Skeletal muscle tissue (tissue), 4 donors: ENCODE data around the gene LAMTOR2. TPM values are rescaled to one million over a fixed set of nuclear protein-coding genes. Genes with fewer than 3 reads are reported as not detected.

Source experiments
- H3K27ac ChIP-seq: one replicate; pipeline ENCODE4 v1.7.0; 2013; ENCODE audit warnings: mild to moderate bottlenecking, low read depth, low read length, inconsistent platforms
- H3K27me3 ChIP-seq, 3 donors: one replicate each; pipeline ENCODE4 v1.7.0; 2013; ENCODE audit warnings: low read length in 3 of 3; ENCODE audit not compliant: control insufficient read depth in 3 of 3, insufficient read depth in 3 of 3
- H3K36me3 ChIP-seq, 3 donors: one replicate each; pipeline ENCODE4 v1.7.0; 2013; ENCODE audit warnings: low read length in 3 of 3; ENCODE audit not compliant: control insufficient read depth in 3 of 3, insufficient read depth in 3 of 3
- H3K4me1 ChIP-seq, 3 donors: one replicate each; pipeline ENCODE4 v1.7.0; 2013; ENCODE audit warnings: low read length in 3 of 3, mild to moderate bottlenecking in 3 of 3; ENCODE audit not compliant: control insufficient read depth in 3 of 3, insufficient read depth in 3 of 3
- H3K4me3 ChIP-seq, 3 donors: one replicate each; pipeline ENCODE4 v1.7.0; 2013; ENCODE audit warnings: low read length in 3 of 3
- H3K9ac ChIP-seq, 3 donors: one replicate each; pipeline ENCODE4 v1.7.0; 2013; ENCODE audit warnings: low read length in 3 of 3, mild to moderate bottlenecking in 3 of 3, moderate library complexity in 2 of 3, low read depth in 1 of 3
- H3K9me3 ChIP-seq, 3 donors: one replicate each; pipeline ENCODE4 v1.7.0; 2013; ENCODE audit warnings: low read length in 3 of 3; ENCODE audit not compliant: control insufficient read depth in 3 of 3
- total RNA-seq: library from RNA; depleted of rRNA; stranded (reverse); fragments of >200 nt; gene quantifications from one replicate; pipeline ENCODE4 v1.2.3, GENCODE V29; 2014
- donor health status: Osteomylitis.

The LAMTOR2 gene
- total RNA-seq, 1 donor from 2014 or later: 35.0 TPM

- no peaks in the 10 kb centered on the region for H3K36me3 ChIP-seq
- no peaks in the 10 kb centered on the region for H3K9me3 ChIP-seq
- H3K4me3 ChIP-seq: peak overlapping the region in 2 of 3 donors; percentile 35 to 38
- no peaks in the 10 kb centered on the region for H3K27me3 ChIP-seq
- peak overlapping the region; percentile 53 to 73 (median 60) for H3K9ac ChIP-seq
- peaks cover 69 to 74% (median 70%) of the 10 kb centered on the region in 3 donors for H3K4me1 ChIP-seq
- H3K27ac ChIP-seq: peak overlapping the region; percentile 98
Measured at GRCh38 chr1:156104065-156104810, 49.7 kb downstream of the LAMTOR2 start.

- peak overlapping the region; percentile 98 for H3K27ac ChIP-seq
- H3K36me3 ChIP-seq: no peaks in the 10 kb centered on the region
- H3K9ac ChIP-seq: peak overlapping the region; percentile 76 to 92 (median 84)
- peak overlapping the region; percentile 35 to 68 (median 38) for H3K4me3 ChIP-seq
- H3K9me3 ChIP-seq: no peaks in the 10 kb centered on the region
- H3K27me3 ChIP-seq: no peaks in the 10 kb centered on the region
- peaks cover 69 to 77% (median 71%) of the 10 kb centered on the region in 3 donors for H3K4me1 ChIP-seq
Measured at GRCh38 chr1:156104861-156105832, 50.6 kb downstream of the LAMTOR2 start.

- Histone ChIP-seq H3K4me3 (peak overlapping the region; percentile 63 to 79 (median 66)), H3K9ac (peak overlapping the region; percentile 73 to 87 (median 84)), H3K27me3 (no peaks in the 10 kb centered on the region), H3K36me3 (no peaks in the 10 kb centered on the region), H3K27ac (peak overlapping the region; percentile 98), H3K9me3 (no peaks in the 10 kb centered on the region), H3K4me1 (peaks cover 70 to 82% (median 71%) of the 10 kb centered on the region in 3 donors)
Measured at GRCh38 chr1:156106624-156107488, 52.3 kb downstream of the LAMTOR2 start.

- H3K4me3 ChIP-seq: peak overlapping the region in 2 of 3 donors; percentile 22 to 43
- peak overlapping the region in 1 of 3 donors; percentile 28 for H3K9ac ChIP-seq
- H3K36me3 ChIP-seq: no peaks in the 10 kb centered on the region
- H3K9me3 ChIP-seq: no peaks in the 10 kb centered on the region
- H3K27ac ChIP-seq: peak overlapping the region; percentile 98
- no peaks in the 10 kb centered on the region for H3K27me3 ChIP-seq
- H3K4me1 ChIP-seq: peaks cover 67 to 81% (median 69%) of the 10 kb centered on the region in 3 donors
Measured at GRCh38 chr1:156108057-156108456, 53.5 kb downstream of the LAMTOR2 start.

Other genes starting within 250 kb of the LAMTOR2 start
- 32.9 TPM for gene GON4L, start 197.6 kb upstream of the LAMTOR2 start, total RNA-seq
- 10.4 TPM for gene SYT11, start 195.2 kb upstream of the LAMTOR2 start, total RNA-seq
- 21.4 TPM for gene RIT1, start 143.4 kb upstream of the LAMTOR2 start, total RNA-seq
- 26.6 TPM for gene KHDC4, start 120.4 kb upstream of the LAMTOR2 start, total RNA-seq
- not detected for gene RXFP4, start 113.1 kb upstream of the LAMTOR2 start, total RNA-seq
- 135 TPM for gene ARHGEF2, start 76.2 kb upstream of the LAMTOR2 start, total RNA-seq
- gene SSR2, start 33.8 kb upstream of the LAMTOR2 start, total RNA-seq: 276 TPM
- 15.7 TPM for gene UBQLN4, start 984 bp upstream of the LAMTOR2 start, total RNA-seq
- gene RAB25, start 6.4 kb downstream of the LAMTOR2 start, total RNA-seq: not detected
- gene MEX3A, start 27.7 kb downstream of the LAMTOR2 start, total RNA-seq: 6.8 TPM
- gene LMNA, start 59.9 kb downstream of the LAMTOR2 start, total RNA-seq: 399 TPM
- gene SEMA4A, start 98.8 kb downstream of the LAMTOR2 start, total RNA-seq: 4.2 TPM
- gene SLC25A44, start 139.3 kb downstream of the LAMTOR2 start, total RNA-seq: 3.1 TPM
- gene PMF1, start 158.2 kb downstream of the LAMTOR2 start, total RNA-seq: 50.6 TPM
- gene BGLAP, start 187.4 kb downstream of the LAMTOR2 start, total RNA-seq: 1.0 TPM
- gene PAQR6, start 193.3 kb downstream of the LAMTOR2 start, total RNA-seq: 1.0 TPM
- gene SMG5, start 228.0 kb downstream of the LAMTOR2 start, total RNA-seq: 25.6 TPM
- 4.2 TPM for gene TMEM79, start 229.5 kb downstream of the LAMTOR2 start, total RNA-seq
- gene GLMP, start 240.9 kb downstream of the LAMTOR2 start, total RNA-seq: 20.4 TPM
- not detected for gene VHLL, start 244.5 kb downstream of the LAMTOR2 start, total RNA-seq